Embryonic facial prominence (tissue), 1 donor: ENCODE measurements around the gene FGF14.

ENCODE experiments used
- DNase-seq: peaks from one replicate; pipeline ENCODE4 v3.0.0-alpha.2; 2016; ENCODE audit errors: extremely low spot score

Gene FGF14

DNA sequence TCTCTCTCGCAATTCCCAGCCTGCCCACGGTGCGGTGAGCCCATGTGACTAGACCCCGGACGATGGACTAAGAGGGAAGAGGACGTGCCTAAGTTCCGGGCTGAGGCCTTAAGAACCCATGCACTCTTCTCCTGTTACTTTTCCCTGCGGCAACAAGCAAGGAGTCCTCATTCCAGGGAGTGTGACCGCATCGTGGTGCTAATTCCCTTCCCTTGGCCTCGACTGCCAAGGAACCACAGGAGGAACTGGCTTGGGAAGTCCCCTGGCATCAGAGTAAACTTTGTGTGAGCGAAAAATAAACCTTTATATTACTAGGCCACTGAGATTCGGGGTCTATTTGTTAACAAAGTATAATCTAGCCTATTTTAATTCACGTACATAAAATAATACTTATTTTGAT is 34.0 kb downstream of the FGF14 start:
- no peak for DNase-seq

DNA sequence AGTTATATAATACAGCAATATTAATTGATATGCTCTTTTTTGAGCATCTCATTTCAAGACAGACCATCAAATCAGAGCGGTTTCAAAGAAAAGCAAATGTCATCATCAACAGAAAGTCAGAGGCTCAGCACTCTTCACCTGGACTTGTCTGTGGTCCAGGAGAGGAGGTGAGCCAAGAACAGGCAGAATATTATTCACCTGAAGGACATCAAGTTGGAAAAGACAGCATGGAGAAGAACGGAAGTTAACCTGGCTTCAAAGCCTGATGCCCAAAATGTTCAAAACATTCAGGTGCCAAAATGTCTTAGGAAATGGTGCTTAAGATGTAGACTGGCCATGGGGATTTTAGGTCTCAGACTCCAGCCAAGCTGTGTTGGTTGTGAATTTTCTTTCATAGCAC is 40.7 kb downstream of the FGF14 start:
- DNase-seq = no peak

- DNase-seq = no peak
These were observed 42.6 kb downstream of the FGF14 start for GRCh38 chr13:102359264-102359663.

DNA sequence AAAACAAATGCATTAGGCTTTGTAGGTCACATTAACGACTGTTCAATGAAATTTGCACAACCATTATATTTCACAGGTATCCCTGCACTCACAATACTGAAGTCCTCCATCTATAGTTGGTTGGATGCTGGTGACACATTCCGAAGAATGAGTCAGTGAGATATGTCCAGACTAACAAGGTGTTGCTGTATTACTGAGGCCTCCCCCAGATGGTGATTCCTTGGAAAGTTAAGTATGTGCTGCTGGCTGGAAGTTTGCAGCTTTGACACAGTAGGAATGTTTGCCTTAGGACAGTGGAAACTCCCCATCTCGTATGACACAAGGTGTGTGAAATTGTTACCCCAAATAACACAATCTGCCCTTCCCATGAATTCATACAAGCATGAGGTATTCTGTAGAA is 46.6 kb downstream of the FGF14 start:
- no peak for DNase-seq

DNA sequence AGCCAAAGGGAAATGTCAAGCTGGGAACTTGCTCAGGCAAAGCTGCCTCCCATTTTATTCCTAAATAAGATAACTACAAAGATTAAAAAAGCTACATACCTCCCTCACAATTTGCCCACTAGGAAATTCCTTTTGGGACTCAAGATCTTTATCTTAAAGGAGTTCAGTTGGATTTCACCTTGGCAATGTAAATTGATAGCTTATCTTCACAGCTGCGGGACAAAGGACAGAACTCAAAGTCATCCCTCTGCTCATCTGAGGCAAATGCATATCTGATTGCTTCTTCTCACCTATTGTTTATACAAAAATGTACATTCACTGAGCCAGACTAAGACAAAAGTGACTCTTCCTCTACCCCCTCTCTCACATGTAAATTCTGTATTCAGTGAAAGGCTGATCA is 47.8 kb downstream of the FGF14 start:
- no peak for DNase-seq

GRCh38 chr13:102351521-102351920 is 50.3 kb downstream of the FGF14 start:
- no peak for DNase-seq

GRCh38 chr13:102347490-102347889 is 54.4 kb downstream of the FGF14 start:
- DNase-seq = no peak

DNA sequence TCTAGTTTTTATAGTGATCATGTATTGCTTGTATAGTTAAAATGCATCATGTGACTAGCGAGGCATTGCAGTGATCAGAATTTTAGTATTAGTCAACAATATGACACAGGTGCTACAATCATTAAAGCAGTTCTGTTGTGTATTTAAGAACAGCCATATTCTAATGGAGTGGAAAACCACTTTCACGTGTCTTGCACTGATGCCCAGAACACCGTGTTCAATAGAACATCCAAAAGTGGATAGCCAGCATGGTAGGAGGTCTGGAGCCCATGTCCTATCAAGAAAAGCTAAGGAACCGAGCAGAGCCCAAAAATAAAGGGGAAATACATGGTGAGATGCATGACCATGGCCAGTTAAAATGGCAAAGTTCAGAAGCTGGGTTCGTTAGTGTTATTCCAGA is 55.1 kb downstream of the FGF14 start:
- no peak for DNase-seq

DNA sequence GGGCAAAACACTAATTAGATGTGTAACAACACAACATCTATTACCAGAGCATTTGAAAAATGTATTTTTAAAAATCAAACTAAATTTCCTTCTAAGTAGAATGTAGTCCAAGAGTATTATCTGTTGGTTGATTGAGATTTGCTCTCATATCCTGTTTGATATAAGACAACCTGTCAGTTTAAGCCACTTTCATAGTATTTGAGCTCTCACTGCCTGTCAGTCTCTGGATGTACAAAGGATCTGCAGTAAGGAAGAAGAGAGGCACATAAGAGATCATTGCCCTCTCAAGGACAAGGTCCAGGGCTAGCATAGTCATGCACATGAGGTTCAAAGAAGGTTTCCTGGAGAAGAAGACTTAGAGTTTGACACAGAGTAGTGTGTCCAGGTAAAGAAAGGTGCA is 57.4 kb downstream of the FGF14 start:
- no peak for DNase-seq

DNA sequence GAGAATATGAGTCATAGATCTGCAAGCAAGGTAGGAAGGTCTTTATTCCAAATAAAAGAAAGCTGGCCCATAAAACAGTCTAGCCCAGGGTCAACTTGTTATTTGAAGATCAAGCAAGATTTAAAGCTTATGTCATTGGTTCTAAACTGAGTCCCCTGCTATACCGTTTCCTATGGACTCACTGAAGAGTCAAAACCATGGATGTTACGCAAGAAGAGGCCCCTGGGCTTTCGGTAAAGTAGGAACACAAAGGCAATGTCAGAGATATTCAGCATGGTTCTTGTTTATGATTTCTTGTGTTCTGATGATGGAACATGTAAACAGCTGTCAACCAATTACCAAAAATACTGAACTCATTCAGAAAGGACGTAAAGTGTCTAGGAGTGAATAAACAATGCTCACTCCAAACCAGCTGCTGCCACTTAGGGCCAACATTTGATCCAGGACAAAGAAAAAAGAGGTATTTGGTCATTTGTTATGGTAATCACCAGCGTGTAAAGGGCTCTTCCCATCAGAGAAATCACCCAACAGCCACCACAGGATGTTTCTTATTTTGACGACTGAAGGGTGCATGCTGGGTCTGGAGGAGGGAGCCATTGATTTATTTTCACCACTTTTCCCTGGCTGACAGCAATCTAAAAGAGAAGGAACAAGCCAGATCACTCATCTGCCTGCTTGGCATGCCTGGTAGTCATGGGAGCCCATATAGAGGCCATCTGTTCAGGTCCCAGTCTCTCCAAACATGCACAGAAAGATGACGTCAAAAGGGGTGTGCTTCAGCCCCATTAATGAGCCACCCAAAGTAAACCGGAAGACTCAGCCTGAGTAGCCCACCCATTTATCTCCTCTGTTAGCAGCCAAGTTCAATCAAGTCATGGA is 68.3 kb downstream of the FGF14 start:
- no peak for DNase-seq

DNA sequence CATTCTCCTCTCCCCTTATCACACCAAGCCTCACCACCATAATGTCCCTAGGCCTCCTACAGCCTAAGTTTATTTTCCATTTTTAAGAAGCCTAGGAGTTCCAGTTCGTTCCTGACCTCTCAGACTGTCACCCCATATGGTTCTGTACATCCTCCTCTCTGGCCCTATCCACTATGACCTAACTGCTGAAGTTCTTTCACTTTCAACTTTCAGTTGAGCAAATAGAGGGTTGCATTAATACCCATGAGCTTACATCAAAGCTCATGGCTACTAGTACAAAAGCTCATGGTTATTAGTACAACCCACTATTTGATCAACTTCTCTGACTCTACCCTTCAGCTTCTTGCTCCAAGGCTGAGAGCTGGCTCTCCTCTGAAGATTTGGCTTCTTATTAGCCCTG is 72.9 kb downstream of the FGF14 start:
- no peak for DNase-seq

GRCh38 chr13:102327119-102327617 is 74.7 kb downstream of the FGF14 start:
- no peak for DNase-seq

DNA sequence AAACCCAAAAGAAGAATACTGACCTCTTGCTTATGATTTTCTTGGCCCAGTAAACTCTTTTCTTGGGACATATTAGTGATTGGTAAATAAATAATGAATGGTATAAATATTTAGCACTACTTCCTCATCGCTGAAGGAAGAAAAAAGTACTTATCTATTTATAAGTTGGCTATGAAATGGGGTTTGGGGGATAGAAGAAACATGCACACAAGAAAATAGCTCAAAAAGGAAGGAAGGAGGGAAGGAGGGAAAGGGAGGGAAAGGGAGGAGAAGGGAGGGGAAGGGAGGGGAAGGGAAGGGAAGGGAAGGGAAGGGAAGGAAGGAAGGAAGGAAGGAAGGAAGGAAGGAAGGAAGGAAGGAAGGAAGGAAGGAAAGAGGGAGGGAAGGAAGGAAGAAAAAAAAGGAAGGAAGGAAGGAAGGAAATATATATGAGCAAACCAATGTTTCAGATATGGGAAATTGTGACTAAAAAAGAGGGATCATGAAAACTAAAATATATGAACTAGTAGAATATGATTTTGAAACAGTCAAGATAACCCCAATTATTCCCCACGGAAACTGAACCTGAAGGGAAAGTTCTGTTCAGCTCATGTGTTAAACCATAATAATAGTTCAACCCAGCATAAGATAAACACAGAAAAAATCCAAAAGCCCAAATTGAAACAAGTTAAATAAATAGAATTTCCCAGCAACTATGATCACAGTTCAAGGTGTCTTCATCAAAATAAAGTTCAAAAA is 75.3 kb downstream of the FGF14 start:
- DNase-seq = no peak

- DNase-seq = no peak
These were observed 76.5 kb downstream of the FGF14 start for GRCh38 chr13:102325321-102325720.

DNA sequence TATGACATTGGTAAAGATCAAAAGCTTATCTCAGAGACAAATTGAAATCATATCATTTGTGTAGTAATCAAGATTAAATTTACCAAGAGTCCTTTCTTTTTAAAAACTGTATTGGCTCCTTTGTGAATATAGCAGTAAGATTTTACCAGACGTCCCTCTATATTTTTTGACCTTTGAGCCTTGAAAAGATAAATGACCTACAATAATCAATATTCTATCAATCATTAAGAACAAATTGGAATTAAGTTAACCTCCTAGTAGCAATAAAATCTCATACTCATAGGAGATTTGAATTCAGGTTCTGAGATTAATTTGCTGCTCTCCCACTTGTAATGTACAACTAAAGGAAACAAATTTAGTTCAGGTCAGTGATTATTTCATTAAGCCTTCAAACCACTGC is 78.3 kb downstream of the FGF14 start:
- no peak for DNase-seq

GRCh38 chr13:102323012-102323411 is 78.8 kb downstream of the FGF14 start:
- DNase-seq = no peak

GRCh38 chr13:102322211-102322610 is 79.6 kb downstream of the FGF14 start:
- DNase-seq = no peak

GRCh38 chr13:102318233-102318632 is 83.6 kb downstream of the FGF14 start:
- no peak for DNase-seq

DNA sequence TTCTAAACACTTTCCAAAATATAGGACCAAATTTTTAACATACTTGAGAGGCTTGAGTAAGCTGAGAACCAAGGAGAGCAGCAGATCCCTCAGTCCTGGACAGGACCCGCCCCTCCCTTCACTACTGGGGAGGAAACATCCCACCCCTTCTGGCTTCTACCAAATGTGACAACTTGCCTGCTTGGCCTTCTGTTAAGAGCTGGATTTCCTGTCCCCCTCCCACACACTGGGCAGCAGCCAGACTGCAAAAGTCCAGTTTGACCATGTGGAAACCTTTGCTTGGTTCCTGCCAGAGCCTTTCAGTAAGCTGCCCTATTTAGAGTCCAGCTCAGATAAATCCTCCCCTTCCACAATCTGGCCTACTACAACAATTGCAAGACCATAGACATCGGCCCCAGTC is 84.3 kb downstream of the FGF14 start:
- DNase-seq = no peak

- DNase-seq = no peak
These were observed 85.1 kb downstream of the FGF14 start for GRCh38 chr13:102316732-102317131.

GRCh38 chr13:102312841-102313240 is 89.0 kb downstream of the FGF14 start:
- no peak for DNase-seq

GRCh38 chr13:102311901-102312300 is 89.9 kb downstream of the FGF14 start:
- DNase-seq = no peak

DNA sequence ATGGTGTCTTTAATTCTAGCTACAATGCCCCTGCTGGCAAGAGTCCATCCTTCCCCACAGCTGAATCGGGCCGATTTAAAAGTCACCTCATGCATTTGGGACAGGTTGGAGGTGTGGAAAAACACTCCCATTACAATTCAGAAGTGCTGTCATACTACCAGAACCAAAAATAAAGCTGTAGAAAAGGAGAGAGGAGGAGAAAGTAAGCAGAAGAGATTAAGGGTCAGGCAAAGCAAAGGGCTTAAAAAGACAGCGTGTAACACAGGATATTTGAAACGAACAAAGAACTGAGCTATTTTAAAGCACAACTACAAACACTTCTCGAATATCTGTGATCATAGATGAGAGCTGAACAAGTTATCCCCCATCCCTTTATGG is 90.4 kb downstream of the FGF14 start:
- DNase-seq = no peak
